ENCODE measurements around the gene FAM167B. TPM values are rescaled to one million over a fixed set of nuclear protein-coding genes. Genes with fewer than 3 reads are reported as not detected.
A peak's percentile ranks its signal among the peaks of the same experiment; 100 is the strongest.

The FAM167B gene
- total RNA-seq, 1 experiment from 2014 or later = 1.5 TPM

DNA sequence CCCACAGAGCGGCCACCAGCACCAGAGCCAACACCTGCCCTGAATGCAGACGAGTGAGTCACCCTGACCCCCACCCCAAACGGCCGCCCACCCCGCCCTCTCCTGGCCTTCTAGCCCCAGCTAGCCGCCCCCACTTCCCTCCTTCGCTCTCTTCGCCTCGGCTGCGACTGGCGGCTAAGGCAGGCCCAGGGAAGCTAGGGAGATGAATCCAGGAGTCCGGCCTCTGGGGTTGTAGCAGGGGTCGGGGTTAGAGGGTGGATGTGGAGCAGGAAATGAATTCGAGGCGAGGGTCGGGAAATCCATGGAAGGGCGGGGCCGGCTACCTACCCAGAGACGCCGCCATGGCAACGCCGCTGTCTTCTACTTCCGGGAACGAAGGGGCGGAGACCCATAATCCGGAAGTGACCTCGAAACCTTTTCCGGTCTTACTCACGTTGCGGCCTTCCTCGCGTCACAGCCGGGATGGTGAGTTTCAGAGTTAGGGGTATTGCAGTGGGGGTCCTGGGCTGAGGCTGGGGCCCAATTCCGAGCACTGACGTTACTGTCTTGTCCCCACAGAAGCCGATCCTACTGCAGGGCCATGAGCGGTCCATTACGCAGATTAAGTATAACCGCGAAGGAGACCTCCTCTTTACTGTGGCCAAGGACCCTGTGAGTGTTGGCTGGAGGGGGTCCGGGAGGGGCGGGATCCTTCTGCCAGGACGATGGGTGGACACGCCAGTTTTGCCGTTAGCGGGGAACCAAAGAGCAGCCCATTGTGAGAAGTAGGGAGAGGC lies 24.9 kb upstream of the FAM167B start, which contains the start of the genes EIF3I and TMEM234:
TSS of gene EIF3I (plus strand) at position 428 of the 776 bp plus-strand sequence. CDS start at position 463, 35 bp downstream.
TSS of gene TMEM234 (minus strand) at position 374 of the 776 bp plus-strand sequence. CDS start at position 343, 31 bp downstream.
- H4K91ac ChIP-seq (ENCODE audit: insufficient read length, low read depth, low read length) = no peak within 1 kb of the TSS
- H3K27ac ChIP-seq (ENCODE audit: insufficient read length, low read depth, low read length) = no peak within 1 kb of the TSS
- peak; percentile 96 for DNase-seq
- no peak within 1 kb of the TSS for H3K23ac ChIP-seq (ENCODE audit: insufficient read length, low read depth, low read length)
- H3K4me1 ChIP-seq (ENCODE audit: insufficient read depth, low read length) = peaks cover 7% of the 10 kb centered on the region; the same call in 1 of the 2 replicates
- H3K79me1 ChIP-seq (ENCODE audit: insufficient read depth, low read depth, low read length, poor library complexity, severe bottlenecking) = no peaks in the 10 kb centered on the region
- H2BK15ac ChIP-seq (ENCODE audit: low read depth, low read length) = no peak within 1 kb of the TSS
- H3K9me3 Mint-ChIP-seq = no peaks in the 10 kb centered on the region
- TF ChIP-seq, protein P1, sequence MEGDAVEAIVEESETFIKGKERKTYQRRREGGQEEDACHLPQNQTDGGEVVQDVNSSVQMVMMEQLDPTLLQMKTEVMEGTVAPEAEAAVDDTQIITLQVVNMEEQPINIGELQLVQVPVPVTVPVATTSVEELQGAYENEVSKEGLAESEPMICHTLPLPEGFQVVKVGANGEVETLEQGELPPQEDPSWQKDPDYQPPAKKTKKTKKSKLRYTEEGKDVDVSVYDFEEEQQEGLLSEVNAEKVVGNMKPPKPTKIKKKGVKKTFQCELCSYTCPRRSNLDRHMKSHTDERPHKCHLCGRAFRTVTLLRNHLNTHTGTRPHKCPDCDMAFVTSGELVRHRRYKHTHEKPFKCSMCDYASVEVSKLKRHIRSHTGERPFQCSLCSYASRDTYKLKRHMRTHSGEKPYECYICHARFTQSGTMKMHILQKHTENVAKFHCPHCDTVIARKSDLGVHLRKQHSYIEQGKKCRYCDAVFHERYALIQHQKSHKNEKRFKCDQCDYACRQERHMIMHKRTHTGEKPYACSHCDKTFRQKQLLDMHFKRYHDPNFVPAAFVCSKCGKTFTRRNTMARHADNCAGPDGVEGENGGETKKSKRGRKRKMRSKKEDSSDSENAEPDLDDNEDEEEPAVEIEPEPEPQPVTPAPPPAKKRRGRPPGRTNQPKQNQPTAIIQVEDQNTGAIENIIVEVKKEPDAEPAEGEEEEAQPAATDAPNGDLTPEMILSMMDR (conservative IDR thresholded peaks at IDR 0.05) = no peak
- no peak within 1 kb of the TSS for H4K8ac ChIP-seq (replicated peaks; ENCODE audit: insufficient read length, low read depth, low read length)
- peak within 1 kb of the TSS; percentile 98 for H3K4me3 Mint-ChIP-seq
- no peak within 1 kb of the TSS for H2BK5ac ChIP-seq (ENCODE audit: insufficient read length, low read length)
- H3K4me2 ChIP-seq (ENCODE audit: insufficient read depth, insufficient read length, low read length) = peak within 1 kb of the TSS; percentile 79
- H3K27ac Mint-ChIP-seq = peak within 1 kb of the TSS; percentile 93 to 99 (median 99)
- H3K27me3 ChIP-seq (ENCODE audit: insufficient read depth, low read length) = no peaks in the 10 kb centered on the region
- H2AK5ac ChIP-seq (ENCODE audit: insufficient read length, low read length) = no peak within 1 kb of the TSS
- H3K18ac ChIP-seq (ENCODE audit: insufficient read length, low read depth, low read length) = peak within 1 kb of the TSS; percentile 64
- no peaks in the 10 kb centered on the region for H3K27me3 Mint-ChIP-seq (ENCODE audit: low read depth)
- H3K14ac ChIP-seq (ENCODE audit: insufficient read depth, low read length) = peak within 1 kb of the TSS; percentile 54; the same call in 1 of the 2 replicates
- no peak within 1 kb of the TSS for H4K5ac ChIP-seq (ENCODE audit: insufficient read length, low read depth, low read length)
- no peak within 1 kb of the TSS for H2BK120ac ChIP-seq (ENCODE audit: low read depth, low read length, poor library complexity, severe bottlenecking)
- no peak within 1 kb of the TSS for H2BK12ac ChIP-seq (ENCODE audit: insufficient read length, low read depth, low read length)
- peak within 1 kb of the TSS; percentile 86 for H3K9ac ChIP-seq (ENCODE audit: extremely low read depth, insufficient read length, low read length)
- no peak within 1 kb of the TSS for H2AFZ ChIP-seq (ENCODE audit: low read length)
- no peak within 1 kb of the TSS for H2BK20ac ChIP-seq (ENCODE audit: low read depth, low read length, poor library complexity, severe bottlenecking)
- H3K9me3 ChIP-seq (ENCODE audit: control insufficient read depth, low read depth, low read length) = no peaks in the 10 kb centered on the region
- H4K20me1 ChIP-seq (ENCODE audit: control insufficient read depth, insufficient read depth, insufficient read length) = no peaks in the 10 kb centered on the region
- H3K56ac ChIP-seq (ENCODE audit: insufficient read length, low read depth, low read length) = no peak within 1 kb of the TSS
- H3K4ac ChIP-seq (ENCODE audit: low read depth, low read length) = no peak within 1 kb of the TSS
- H3K23me2 ChIP-seq (ENCODE audit: insufficient read length, low read depth, low read length, poor library complexity, severe bottlenecking) = peaks cover 7% of the 10 kb centered on the region
- H3K79me2 ChIP-seq (ENCODE audit: insufficient read depth, low read length) = peaks cover 3% of the 10 kb centered on the region; the same call in 1 of the 2 replicates
- no peak within 1 kb of the TSS for H3T11ph ChIP-seq (ENCODE audit: low read length)
- peaks cover 17 to 25% of the 10 kb centered on the region in 2 experiments for H3K4me1 Mint-ChIP-seq
- no CpG with 5 or more reads among the region's 46 CpGs for WGBS (ENCODE audit: extremely low coverage, insufficient read length, low lambda C conversion rate)
- H3K36me3 Mint-ChIP-seq (ENCODE audit: insufficient read depth in 1 of 3, low read depth in 3 of 3) = peaks cover 23 to 43% (median 37%) of the 10 kb centered on the region in 3 experiments

All from H9 (cell line).